GM10266 (cell line): ENCODE results near the gene ABCA8.
"Not testable (repeated sequence)": the region's sequence is repeated elsewhere in the genome, so short reads cannot be mapped to it uniquely, and the experiment has no call there.

ENCODE experiments used
- DNase-seq: peaks from one replicate; pipeline ENCODE4 v3.0.0; 2012; ENCODE audit errors: extremely low spot score
- CTCF ChIP-seq: IDR thresholded peaks from 2 replicates; pipeline ENCODE4 v1.5.1; 2012; ENCODE audit warnings: mild to moderate bottlenecking, low read depth; ENCODE audit not compliant: control insufficient read depth, insufficient read depth; ENCODE audit errors: missing control alignments

The ABCA8 gene

DNA sequence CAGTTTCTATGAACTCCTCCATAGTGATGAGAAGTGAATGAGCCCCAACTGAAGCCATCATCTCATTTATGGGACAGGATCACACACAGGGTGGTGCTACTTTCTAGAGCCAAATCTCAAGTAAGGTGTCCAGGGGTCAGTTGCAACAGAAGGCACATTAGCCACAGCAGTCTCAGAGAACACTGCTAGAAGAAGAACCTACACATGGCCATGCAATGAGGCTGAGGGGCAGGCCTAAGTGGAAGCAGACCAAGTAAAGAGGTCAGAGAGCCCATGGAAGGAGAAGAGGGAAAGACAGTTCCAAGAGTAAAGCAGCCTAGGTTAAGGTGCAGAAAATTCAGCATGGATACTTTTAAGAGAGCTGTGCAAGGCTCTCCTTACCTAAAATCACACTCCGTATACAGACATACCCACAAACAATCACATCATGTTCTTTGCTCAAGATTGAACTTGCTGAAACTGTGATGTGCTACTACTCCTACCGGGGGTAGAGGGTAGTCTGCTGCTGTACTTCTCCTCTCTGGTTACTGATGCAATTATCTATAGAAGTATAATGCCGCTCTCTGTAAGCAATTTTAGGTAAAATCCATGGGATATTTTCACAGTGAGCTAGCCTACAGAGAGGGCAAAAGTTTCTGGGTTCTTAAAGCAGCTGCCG, 1.7 kb downstream of the ABCA8 start:
- no peak for DNase-seq
- no peak for TF ChIP-seq CTCF

DNA sequence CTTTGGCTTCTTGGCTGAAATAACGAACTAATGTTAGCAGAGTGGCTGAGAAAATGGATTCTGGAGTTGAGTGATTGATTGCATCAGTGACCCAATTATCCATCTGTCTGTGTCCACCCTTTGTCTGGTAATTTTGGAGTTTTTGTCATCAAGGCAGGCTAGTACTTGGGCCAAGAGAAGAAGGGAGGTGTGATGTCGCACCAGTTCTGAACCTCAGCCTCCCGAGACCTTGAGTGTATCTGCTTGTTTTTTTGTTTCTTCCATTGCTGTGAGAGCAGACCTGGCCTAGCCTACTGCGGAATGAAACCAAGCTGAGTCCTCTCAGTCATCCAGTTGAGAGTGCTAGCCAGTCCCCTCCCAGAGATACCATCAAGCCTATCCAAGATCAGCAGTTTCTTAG, 4.5 kb downstream of the ABCA8 start:
- TF ChIP-seq CTCF: no peak
- DNase-seq: no peak

- not testable (repeated sequence) for DNase-seq
These were observed 7.3 kb downstream of the ABCA8 start for GRCh38 chr17:68947868-68948267.

DNA sequence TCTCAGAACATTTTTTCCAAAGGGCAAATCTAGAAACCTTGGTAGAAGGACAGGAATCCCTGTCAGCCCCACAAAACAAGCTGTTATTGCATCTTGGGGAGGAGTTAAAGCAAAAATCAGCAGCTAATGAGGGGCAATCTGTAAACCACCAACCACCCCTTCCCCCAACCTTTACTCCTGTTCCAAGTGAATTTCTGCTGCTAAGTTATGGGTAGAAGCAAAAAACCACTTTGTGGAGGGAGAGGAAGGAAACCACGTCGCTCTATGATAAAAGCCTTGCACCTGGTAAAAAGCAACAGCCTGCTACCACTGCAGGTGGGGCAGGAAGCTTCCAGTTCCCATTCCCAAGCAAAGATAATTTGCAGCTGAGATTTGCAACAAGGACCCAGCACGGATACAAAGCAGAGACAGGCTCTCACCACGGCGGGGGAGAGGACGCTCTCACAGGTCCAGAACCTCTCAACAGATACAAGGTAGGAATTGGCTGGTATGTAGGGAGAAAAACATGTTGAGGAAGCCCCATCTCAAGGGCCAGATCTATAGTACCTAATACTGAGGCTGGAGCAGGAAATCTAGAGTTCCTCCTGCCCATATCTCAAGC, 10.7 kb downstream of the ABCA8 start:
- no peak for TF ChIP-seq CTCF
- no peak for DNase-seq

GRCh38 chr17:68943812-68944182, 11.4 kb downstream of the ABCA8 start:
- DNase-seq: not testable (repeated sequence)

DNA sequence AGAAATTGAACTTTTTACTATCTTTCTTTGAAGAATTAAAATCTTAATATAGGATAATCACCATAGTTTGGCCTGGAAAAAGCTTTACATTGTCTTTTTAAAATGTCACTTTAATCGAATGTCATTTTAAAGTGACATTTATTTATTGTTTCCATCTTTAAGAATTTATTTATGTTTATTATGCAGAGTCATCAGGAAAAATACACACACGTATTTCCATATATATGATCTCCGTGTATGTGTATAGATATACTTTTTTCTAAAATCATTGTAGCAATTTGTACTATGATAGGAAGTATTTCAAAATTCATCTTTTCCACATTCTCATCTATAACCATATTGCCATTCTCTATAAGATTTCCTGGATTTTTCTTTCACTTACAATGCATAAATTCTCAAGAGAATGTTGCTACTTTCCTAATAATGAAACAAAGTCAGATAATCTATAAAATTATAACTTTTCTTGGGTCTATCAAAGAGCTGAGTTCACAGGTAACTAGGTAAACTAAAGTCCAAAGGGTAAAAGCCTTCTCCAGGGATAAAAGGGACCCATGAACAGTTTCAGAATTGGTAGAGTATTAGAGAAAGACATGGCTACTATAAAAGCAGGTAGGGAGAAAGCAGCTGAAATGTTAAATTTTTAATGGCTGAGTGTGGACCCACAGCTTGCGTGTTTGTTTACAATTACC, 11.9 kb downstream of the ABCA8 start:
- no peak for DNase-seq
- no peak for TF ChIP-seq CTCF

- DNase-seq: no peak
- TF ChIP-seq CTCF: no peak
These were observed 12.8 kb downstream of the ABCA8 start for GRCh38 chr17:68942389-68942788.

- DNase-seq: no peak
These were observed 13.4 kb downstream of the ABCA8 start for GRCh38 chr17:68941761-68942160.

More at GRCh38 chr17:68941761-68942160, 13.4 kb downstream of the ABCA8 start:
- TF ChIP-seq CTCF: no peak
